PC-3 (cell line): ENCODE results near the gene SLC34A1. TPM values are rescaled to one million over a fixed set of nuclear protein-coding genes. Genes with fewer than 3 reads are reported as not detected.
A peak's percentile ranks its signal among the peaks of the same experiment; 100 is the strongest.
"Not testable (repeated sequence)": the region's sequence is repeated elsewhere in the genome, so short reads cannot be mapped to it uniquely, and the experiment has no call there.

Source experiments
- ATAC-seq: fragments of 200-7000 bp; cut with Tn5 transposase; 2 replicates; pipeline ENCODE4 v1.9.1; 2020; ENCODE audit warnings: mild to moderate bottlenecking, moderate library complexity
- BruUV-seq: library from RNA; stranded (reverse); fragments of 400-500 nt; replicated peaks from 2 replicates; lab custom pipeline; 2021; lab: Mats Ljungman, UMichigan
- CTCF ChIA-PET: fragments of 300-600 bp; sonication (Branson Sonifier 250); formaldehyde crosslinking; loops from one replicate; lab custom pipeline; 2022; ENCODE audit warnings: antibody characterized with exemption; lab: Charles Lee
- POLR2A ChIA-PET: fragments of 300-600 bp; sonication (Branson Sonifier 250); formaldehyde crosslinking; loops from one replicate; lab custom pipeline; 2022; ENCODE audit warnings: antibody characterized with exemption; ENCODE audit not compliant: unreplicated experiment; lab: Charles Lee
- DNase-seq: peaks from one replicate; pipeline ENCODE4 v3.0.0-alpha.2; 2015
- H2AFZ ChIP-seq: fragments of 300-600 bp; sonication (generic); 2 replicates; pipeline ENCODE4 v1.6.0; 2016; ENCODE audit warnings: antibody characterized with exemption, low read length
- H3F3A ChIP-seq: fragments of 300-600 bp; sonication (generic); one replicate; pipeline ENCODE4 v1.6.0; 2017; ENCODE audit warnings: antibody characterized with exemption, low read length, control low read depth, mild to moderate bottlenecking; ENCODE audit not compliant: unreplicated experiment
- H3K27ac ChIP-seq: fragments of 300-600 bp; sonication (generic); 2 replicates; pipeline ENCODE4 v1.5.1; 2016; ENCODE audit warnings: mild to moderate bottlenecking, low read length
- H3K27me3 ChIP-seq: fragments of 300-600 bp; sonication (generic); 2 replicates; pipeline ENCODE4 v1.6.1; 2016; ENCODE audit warnings: low read length, mixed read lengths
- H3K36me3 ChIP-seq: fragments of 300-600 bp; sonication (generic); 2 replicates; pipeline ENCODE4 v1.6.1; 2016; ENCODE audit warnings: low read depth, mixed run types, low read length, mixed read lengths
- H3K4me1 ChIP-seq: fragments of 300-600 bp; sonication (generic); 2 replicates; pipeline ENCODE4 v1.5.1; 2016; ENCODE audit warnings: low read length; ENCODE audit not compliant: insufficient read depth
- H3K4me2 ChIP-seq: fragments of 300-600 bp; sonication (generic); 2 replicates; pipeline ENCODE4 v1.6.0; 2016; ENCODE audit warnings: low read length
- H3K4me3 ChIP-seq: fragments of 300-600 bp; sonication (generic); 2 replicates; pipeline ENCODE4 v1.5.1; 2016; ENCODE audit warnings: mild to moderate bottlenecking, low read length, mixed read lengths
- H3K79me2 ChIP-seq: fragments of 300-600 bp; sonication (generic); 2 replicates; pipeline ENCODE4 v1.6.1; 2017; ENCODE audit warnings: low read length, mixed read lengths
- H3K9ac ChIP-seq: fragments of 300-600 bp; sonication (generic); 2 replicates; pipeline ENCODE4 v1.6.0; 2016; ENCODE audit warnings: mild to moderate bottlenecking, low read length
- H3K9me2 ChIP-seq: fragments of 300-600 bp; sonication (generic); replicated peaks from 2 replicates; pipeline ENCODE4 v1.6.1; 2016; ENCODE audit warnings: mixed run types, low read length, mixed read lengths
- H3K9me3 ChIP-seq: fragments of 300-600 bp; sonication (generic); 2 replicates; pipeline ENCODE4 v1.6.1; 2016; ENCODE audit warnings: low read length, mixed read lengths
- H4K20me1 ChIP-seq: fragments of 300-600 bp; sonication (generic); 2 replicates; pipeline ENCODE4 v1.6.1; 2016; ENCODE audit warnings: low read length, mixed read lengths
- EZH2 ChIP-seq: fragments of 300-600 bp; sonication (generic); IDR thresholded peaks from one replicate; pipeline ENCODE4 v1.6.1; 2017; ENCODE audit warnings: antibody characterized with exemption, mild to moderate bottlenecking, low read length; ENCODE audit not compliant: unreplicated experiment
- EZH2phosphoT487 ChIP-seq: fragments of 300-600 bp; sonication (generic); IDR thresholded peaks from 2 replicates; pipeline ENCODE4 v1.6.1; 2018; ENCODE audit warnings: mild to moderate bottlenecking, antibody characterized with exemption, low read length, borderline replicate concordance
- intact Hi-C: fragments of 100-400 bp; cut with micrococcal nuclease; formaldehyde crosslinking; loops from 2 replicates; pipeline ENCODE4 v1.9.0; 2023
- total RNA-seq: library from RNA; depleted of rRNA; stranded (reverse); fragments of >200 nt; gene quantifications from 2 replicates; pipeline ENCODE4 v1.2.3, GENCODE V29; 2014
- TF ChIP-seq, protein P1 (sequence below): fragments of 300-600 bp; sonication (generic); conservative IDR thresholded peaks from 2 replicates; pipeline ENCODE4 v1.5.1; 2017; ENCODE audit warnings: antibody characterized with exemption, low read depth, mild to moderate bottlenecking, low read length

The SLC34A1 gene
- total RNA-seq, 1 experiment from 2014 or later, result 0.07 TPM

DNA sequence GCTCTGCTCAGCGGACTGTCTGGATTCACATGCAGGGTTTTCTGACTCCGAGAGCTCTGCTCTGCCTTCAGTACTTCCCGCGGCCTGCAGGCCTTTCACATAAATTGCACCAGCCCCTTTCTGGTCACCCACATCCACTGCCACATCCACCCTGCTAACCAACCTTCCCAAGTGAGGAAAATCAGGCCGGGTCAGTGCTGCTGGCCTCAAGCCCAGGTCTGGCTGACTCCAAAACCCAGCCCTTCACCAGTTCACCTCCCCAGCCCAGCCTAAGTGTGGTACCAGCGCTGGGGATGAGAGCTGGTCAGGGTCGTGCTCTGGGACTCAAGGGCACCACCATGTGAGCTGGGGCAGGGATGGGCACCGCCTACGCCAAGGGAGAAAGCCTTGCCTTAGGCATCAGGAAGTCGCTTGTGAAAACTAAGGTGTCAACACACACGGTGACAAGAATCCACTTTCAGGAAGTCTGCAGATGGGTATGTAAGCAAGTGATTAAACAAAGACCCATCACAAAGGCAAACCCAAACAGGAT lies 45.1 kb upstream of the SLC34A1 start:
- TF ChIP-seq, protein P1, sequence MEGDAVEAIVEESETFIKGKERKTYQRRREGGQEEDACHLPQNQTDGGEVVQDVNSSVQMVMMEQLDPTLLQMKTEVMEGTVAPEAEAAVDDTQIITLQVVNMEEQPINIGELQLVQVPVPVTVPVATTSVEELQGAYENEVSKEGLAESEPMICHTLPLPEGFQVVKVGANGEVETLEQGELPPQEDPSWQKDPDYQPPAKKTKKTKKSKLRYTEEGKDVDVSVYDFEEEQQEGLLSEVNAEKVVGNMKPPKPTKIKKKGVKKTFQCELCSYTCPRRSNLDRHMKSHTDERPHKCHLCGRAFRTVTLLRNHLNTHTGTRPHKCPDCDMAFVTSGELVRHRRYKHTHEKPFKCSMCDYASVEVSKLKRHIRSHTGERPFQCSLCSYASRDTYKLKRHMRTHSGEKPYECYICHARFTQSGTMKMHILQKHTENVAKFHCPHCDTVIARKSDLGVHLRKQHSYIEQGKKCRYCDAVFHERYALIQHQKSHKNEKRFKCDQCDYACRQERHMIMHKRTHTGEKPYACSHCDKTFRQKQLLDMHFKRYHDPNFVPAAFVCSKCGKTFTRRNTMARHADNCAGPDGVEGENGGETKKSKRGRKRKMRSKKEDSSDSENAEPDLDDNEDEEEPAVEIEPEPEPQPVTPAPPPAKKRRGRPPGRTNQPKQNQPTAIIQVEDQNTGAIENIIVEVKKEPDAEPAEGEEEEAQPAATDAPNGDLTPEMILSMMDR, result no peak
- TF ChIP-seq EZH2phosphoT487 (no peak), EZH2 (no peak)
- no peak overlapping the region for H3K4me2 ChIP-seq
- H3K9ac ChIP-seq, result no peak overlapping the region
- H3K27ac ChIP-seq, result no peak overlapping the region
- ATAC-seq (peak; percentile 48), DNase-seq (no peak)
- H3F3A ChIP-seq, result no peaks in the 10 kb centered on the region
- no peaks in the 10 kb centered on the region for H3K9me2 ChIP-seq
- no peaks in the 10 kb centered on the region for H3K27me3 ChIP-seq
- no peaks in the 10 kb centered on the region for H3K9me3 ChIP-seq
- H2AFZ ChIP-seq, result no peak overlapping the region
- H3K79me2 ChIP-seq, result peaks cover 43% of the 10 kb centered on the region
- ChIA-PET POLR2A (interaction anchor here (0.7 kb wide), 1 partner anchor 11 kb away, joined by 5 read pairs; no protein-coding TSS in a partner anchor), CTCF (no interaction called here)
- no TSS peak for BruUV-seq
- intact Hi-C loops, result no loop called here
- peaks cover 25% of the 10 kb centered on the region; the same call in 1 of the 2 replicates for H3K36me3 ChIP-seq
- no peak overlapping the region for H3K4me3 ChIP-seq
- H4K20me1 ChIP-seq, result 0 out of 2 replicates have a peak, but pooled peaks cover 4% of the 10 kb centered on the region
- no peaks in the 10 kb centered on the region for H3K4me1 ChIP-seq

- peaks cover 79% of the 10 kb centered on the region for H3K79me2 ChIP-seq
- H3K9ac ChIP-seq, BruUV-seq, POLR2A ChIA-PET, H3K4me1 ChIP-seq, DNase-seq, H3K27me3 ChIP-seq, H3F3A ChIP-seq, ATAC-seq, CTCF ChIA-PET, H2AFZ ChIP-seq, H3K4me2 ChIP-seq, intact Hi-C loops, H3K9me3 ChIP-seq, H3K4me3 ChIP-seq, H3K27ac ChIP-seq, H3K9me2 ChIP-seq: not testable (repeated sequence)
- 0 out of 2 replicates have a peak, but pooled peaks cover 11% of the 10 kb centered on the region for H4K20me1 ChIP-seq
- peaks cover 15% of the 10 kb centered on the region; the same call in 1 of the 2 replicates for H3K36me3 ChIP-seq
Measured at GRCh38 chr5:177343000-177343399, 41.2 kb upstream of the SLC34A1 start.

DNA sequence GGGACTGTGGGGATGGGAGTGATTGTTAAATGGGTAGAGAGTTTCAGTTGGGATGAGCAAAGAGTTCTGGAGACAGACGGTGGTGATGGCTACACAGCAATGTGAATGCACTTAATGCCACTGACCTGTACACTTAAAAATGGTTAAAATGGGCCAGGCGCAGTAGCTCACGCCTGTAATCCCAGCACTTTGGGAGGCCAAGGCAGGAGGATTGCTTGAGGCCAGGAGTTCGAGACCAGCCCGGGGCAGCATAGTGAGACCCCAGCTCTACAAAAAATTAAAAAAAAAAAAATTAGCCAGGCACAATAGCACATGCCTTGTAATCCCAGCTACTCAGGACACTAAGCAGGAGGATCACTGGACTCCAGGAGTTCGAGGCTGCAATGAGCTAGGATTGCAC lies 40.5 kb upstream of the SLC34A1 start:
- H3K27ac ChIP-seq, result no peak overlapping the region
- POLR2A ChIA-PET, result no interaction called here

More for the DNA sequence above, 40.5 kb upstream of the SLC34A1 start:
- DNase-seq, result no peak
- Histone ChIP-seq H3F3A (peaks cover under 1% of the 10 kb centered on the region), H3K9me2 (no peaks in the 10 kb centered on the region), H3K4me1 (peaks cover 14% of the 10 kb centered on the region), H3K4me2 (no peak overlapping the region), H2AFZ (no peak overlapping the region), H3K36me3 (peaks cover 15% of the 10 kb centered on the region; the same call in 1 of the 2 replicates), H3K4me3 (no peak overlapping the region), H3K9me3 (no peaks in the 10 kb centered on the region), H3K27me3 (no peaks in the 10 kb centered on the region), H3K9ac (no peak overlapping the region), H4K20me1 (0 out of 2 replicates have a peak, but pooled peaks cover 11% of the 10 kb centered on the region), H3K79me2 (peaks cover 85% of the 10 kb centered on the region)
- CTCF ChIA-PET, result no interaction called here
- intact Hi-C loops, result no loop called here
- ATAC-seq, result no peak
- BruUV-seq, result no TSS peak
- no peak for TF ChIP-seq EZH2
